Activated CD8-positive, alpha-beta memory T cell treated with anti-CD3 and anti-CD28 coated beads, Interleukin-2, amount 50 U/mL, for 48 hours (primary cell): Measurements from ENCODE around the gene DOCK2.
"Not testable (repeated sequence)": the region's sequence is repeated elsewhere in the genome, so short reads cannot be mapped to it uniquely, and the experiment has no call there.

ENCODE experiments used
- DNase-seq: peaks from one replicate; pipeline ENCODE4 v3.0.0-alpha.2; 2020

DOCK2 gene

GRCh38 chr5:169637085-169637548 lies at the start of gene DOCK2:
TSS of gene DOCK2 (plus strand) at chr5:169637275. CDS start at chr5:169637327, 52 bp downstream.
- peak; percentile 84 for DNase-seq

DNA sequence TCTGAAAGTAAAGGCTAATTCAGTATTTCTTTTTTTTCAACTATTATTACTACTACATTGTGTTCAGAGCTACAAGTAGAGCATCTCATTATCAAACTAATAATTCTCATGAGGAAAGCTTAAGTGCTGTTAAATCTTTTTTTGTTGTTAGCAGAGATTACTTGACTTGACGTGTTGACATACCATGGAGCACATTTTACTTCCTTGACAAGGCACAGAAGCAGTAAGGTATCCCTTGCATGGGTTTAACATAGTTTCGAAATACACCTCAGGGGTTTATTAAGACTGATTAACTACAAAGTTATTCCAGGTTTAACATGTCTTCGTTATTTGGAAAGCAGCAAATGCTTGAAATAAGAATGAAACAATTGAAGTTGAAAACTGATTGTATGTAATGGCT lies 46.5 kb upstream of the DOCK2 start:
- no peak for DNase-seq

DNA sequence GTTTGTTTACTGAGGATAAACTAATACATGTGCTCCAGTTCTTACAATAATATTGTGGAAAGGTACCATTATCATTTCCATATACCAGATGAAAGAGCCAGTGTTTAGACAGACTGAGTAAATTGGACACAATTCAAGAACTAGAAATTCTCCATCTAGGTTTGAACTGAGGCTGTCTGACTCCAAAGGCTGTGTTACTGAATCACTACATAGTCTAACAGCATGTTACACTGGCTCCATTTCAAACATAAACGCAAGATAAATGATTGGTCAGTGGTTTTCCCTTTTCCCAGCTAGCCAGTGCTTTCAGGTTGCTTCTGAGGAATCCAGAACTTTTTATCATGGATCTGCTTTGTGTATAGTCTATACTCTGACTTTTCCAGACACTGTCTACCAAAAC lies 45.4 kb upstream of the DOCK2 start:
- DNase-seq: no peak

DNA sequence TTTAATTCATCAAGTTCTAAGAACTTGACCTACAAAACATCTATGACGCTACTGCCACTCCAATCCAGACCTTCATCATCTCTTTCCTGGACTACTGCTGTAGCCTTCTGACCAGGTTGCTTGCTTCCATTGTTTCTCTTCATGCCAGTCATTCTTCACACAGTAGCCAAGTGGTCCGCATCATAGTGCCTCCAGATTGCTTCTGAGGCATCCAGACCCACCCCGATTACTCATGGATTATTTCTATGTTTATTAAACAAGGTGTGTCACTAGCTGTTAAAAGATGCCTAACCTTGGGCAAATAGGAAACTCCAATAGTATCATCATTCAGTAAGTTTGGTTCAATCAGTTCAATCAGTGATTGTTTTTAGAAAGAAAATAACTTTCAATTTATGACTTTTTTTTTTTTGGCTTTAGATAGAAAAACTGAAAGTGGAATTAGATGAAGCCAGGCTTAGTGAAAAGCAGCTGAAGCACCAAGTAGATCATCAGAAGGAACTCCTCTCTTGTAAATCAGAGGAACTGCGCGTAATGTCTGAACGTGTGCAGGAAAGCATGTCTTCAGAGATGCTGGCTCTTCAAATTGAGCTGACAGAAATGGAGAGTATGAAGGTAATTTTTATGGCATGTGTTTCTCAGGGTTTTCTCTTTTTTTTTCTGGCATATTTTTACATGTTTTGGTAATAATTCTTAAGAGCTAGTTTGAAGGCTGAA lies 44.0 kb upstream of the DOCK2 start:
- DNase-seq: no peak

DNA sequence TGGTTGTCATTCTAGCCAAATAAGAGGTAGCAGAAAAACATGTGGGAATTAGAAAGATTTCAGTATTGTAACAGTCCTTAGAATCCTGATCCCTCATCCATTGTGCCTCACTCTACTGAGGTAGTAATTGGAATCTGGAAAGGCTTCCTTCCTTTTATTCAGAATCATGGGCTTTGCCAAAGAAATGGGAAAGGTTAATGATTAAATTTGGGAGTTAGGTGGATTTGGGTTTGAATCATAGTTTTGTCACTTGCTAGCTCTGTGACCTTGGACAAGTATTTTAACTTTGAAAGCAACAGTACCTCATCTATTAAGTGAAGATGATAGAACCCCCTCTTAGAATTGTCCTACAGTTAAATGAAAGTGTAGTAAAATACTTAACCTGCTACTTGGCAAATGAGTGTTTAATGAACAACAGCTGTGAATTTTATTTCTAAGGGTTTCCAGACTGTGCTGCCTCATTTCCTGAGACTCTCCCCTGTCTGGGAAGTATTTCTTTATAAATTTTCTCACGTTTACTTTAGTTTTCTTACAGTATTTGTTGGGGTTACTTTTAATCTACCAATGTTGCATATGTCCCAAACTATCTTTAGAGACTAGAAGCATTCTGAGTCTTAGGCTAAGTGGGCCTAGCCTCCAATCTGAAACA lies 41.8 kb upstream of the DOCK2 start:
- no peak for DNase-seq

DNA sequence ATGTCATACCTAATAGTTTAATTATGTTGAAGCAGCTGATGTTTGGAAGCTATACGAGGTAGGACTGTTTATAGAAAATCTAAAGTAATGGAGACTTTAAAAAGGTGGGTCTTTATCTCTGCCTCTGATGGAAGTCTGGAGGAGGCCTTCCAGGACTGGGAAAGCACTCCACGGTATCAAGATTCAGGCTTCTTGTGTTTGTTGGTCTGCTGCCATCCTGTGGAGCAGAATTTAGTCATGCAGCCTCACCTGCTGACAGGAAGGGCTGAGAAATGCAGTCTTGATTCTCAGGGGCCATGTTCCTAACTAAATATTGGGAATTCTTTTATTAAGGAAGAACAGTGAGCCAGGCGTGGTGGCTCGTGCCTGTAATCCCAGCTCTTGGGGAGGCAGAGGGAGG lies 37.6 kb upstream of the DOCK2 start:
- DNase-seq: no peak

- no peak for DNase-seq
Measured at GRCh38 chr5:169602535-169602934, 34.5 kb upstream of the DOCK2 start.

DNA sequence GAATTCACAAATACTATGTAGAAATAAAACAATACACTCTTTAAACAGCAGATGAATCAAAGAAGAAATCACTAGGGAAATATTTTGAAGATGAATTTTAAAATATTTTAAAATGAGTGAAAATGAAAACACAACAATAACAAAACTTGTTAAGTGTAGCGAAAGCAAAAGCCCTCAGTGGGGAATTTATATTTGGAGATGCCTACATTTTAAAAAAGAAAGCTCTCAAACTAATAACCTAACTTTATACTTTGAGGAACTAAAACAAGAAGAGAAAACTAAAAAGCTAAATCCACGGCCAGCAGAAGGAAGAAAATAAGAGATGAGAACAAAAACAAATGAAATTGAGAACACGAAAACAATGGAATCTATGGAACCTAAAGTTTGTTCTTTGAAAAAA lies 30.8 kb upstream of the DOCK2 start:
- no peak for DNase-seq

- no peak for DNase-seq
Measured at GRCh38 chr5:169607882-169608281, 29.2 kb upstream of the DOCK2 start.

DNA sequence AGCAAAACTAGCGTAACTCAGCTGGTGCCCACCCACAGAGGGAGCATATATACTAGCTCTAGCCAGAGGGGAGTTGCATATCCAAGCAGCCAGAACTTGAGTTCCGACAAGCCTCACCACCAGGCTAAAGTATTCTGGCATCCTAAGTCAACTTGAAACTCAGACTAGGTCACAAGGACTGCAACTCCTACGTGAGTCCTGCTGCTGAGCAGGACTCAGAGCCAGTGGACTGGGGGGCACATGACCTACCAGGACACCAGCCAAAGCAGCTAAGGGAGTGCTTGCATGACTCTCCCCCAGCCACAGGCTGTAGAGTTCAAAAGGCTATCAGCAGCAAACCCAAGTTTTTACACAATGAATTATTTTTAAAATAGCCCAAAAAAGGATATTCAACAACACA lies 27.4 kb upstream of the DOCK2 start:
- DNase-seq: no peak

GRCh38 chr5:169610606-169611005 lies 26.5 kb upstream of the DOCK2 start:
- DNase-seq: no peak

- no peak for DNase-seq
Measured at GRCh38 chr5:169615561-169615960, 21.5 kb upstream of the DOCK2 start.

DNA sequence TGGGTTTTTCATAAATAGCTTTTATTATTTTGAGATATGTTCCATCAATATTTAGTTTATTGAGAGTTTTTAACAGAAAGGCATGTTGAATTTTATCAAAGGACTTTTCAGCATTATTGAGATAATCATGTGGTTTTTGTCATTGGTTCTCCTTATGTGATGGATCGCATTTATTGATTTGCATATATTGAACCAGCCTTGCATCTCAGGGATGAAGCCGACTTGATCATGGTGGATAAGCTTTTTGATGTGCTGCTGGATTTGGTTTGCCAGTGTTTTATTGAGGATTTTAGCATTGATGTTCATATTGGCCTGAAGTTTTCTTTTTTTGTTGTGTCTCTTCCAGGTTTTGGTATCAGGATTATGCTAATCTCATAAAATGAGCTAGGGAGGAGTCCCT lies 12.8 kb upstream of the DOCK2 start:
- DNase-seq: not testable (repeated sequence)

GRCh38 chr5:169626779-169627178 lies 10.3 kb upstream of the DOCK2 start:
- DNase-seq: no peak

DNA sequence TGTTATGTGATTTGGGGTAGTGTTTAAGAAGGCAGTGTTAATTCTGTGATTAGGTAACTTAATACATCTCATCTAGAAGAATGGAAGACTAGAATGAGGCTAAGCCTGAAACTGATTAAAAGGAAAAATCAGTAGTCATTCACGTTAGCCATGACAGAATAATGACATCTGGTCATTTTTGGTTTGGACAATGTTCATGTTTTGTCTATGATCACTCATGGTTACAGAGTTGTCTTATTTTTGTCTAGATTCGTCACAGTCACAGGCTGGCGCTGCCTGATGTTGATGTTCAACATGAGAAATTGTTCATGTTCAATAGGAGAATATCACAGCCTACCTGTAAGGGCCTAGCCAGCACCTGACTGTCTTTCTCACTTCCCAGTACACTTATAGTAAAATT lies 9.5 kb upstream of the DOCK2 start:
- no peak for DNase-seq

GRCh38 chr5:169628892-169629291 lies 8.2 kb upstream of the DOCK2 start:
- DNase-seq: no peak

- DNase-seq: no peak
Measured at GRCh38 chr5:169629847-169630548, 7.1 kb upstream of the DOCK2 start.

GRCh38 chr5:169631360-169631759 lies 5.7 kb upstream of the DOCK2 start:
- DNase-seq: no peak

DNA sequence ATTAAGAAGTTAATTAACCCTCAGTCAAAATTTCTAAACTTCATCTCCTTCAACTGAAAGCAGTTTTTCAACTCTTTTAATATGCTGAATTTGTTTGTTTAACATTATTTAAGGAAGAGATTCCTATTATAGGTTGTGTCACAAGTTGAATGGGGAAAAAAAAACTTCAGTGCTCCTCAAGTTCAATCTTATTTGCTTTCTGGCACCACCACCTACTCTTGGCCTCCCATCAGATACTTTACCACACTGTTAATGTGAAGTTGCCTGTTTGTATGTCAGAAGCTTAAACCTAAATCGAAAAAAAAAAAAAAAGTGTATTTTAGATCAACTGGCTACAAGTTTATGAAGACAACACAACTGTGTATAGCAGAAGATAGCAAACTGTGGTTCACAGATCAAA lies 4.1 kb upstream of the DOCK2 start:
- no peak for DNase-seq

- DNase-seq: no peak
Measured at GRCh38 chr5:169634606-169635005, 2.5 kb upstream of the DOCK2 start.

GRCh38 chr5:169635936-169636335 lies 1.1 kb upstream of the DOCK2 start:
- DNase-seq: no peak

- no peak for DNase-seq
Measured at GRCh38 chr5:169636477-169637084, 494 bp upstream of the DOCK2 start.

DNA sequence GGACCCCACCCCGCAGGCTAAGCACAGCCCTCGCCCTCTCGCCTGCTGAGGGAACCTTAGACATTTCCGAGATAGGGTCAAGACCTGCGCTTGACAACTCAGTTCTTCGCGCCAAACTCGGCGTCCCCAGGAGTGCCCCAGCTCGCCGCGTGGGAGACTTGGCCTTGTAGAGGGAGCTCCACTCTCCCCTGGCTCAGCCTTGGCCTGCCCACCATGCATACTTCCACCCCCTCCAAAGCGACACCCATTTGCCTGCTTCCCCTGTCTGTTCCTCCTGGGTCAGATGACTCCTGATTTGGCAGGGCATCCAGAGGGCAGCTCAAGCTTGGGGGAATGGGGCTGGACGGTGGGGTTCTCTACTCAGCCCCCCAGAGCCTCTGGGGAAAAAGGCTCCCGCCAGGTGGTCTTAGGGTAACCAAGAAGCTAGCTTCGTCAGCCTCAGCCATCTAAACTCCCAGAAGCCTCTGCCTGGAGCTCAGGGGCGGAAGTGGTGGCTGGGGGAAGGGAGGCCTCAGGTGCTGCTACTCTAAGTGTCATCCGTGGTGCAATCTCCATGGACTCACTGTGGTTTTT lies 560 bp downstream of the DOCK2 start:
- DNase-seq: peak; percentile 82
